K562 (cell line): ENCODE data around the gene PNMT. TPM values are rescaled to one million over a fixed set of nuclear protein-coding genes. Genes with fewer than 3 reads are reported as not detected.
A peak's percentile ranks its signal among the peaks of the same experiment; 100 is the strongest.

Experiments used
- CCNT2 ChIP-seq: IDR thresholded peaks from 2 replicates; pipeline ENCODE4 v1.6.1; 2011; ENCODE audit warnings: borderline replicate concordance, low read depth, mild to moderate bottlenecking, moderate library complexity, mixed read lengths, low read length; ENCODE audit not compliant: insufficient read length; ENCODE audit errors: extremely low read depth
- CTBP1 ChIP-seq: fragments of 450-650 bp; IDR thresholded peaks from 2 replicates; pipeline ENCODE4 v1.6.1; 2016; ENCODE audit warnings: borderline replicate concordance
- CXXC5 ChIP-seq: fragments of 250-450 bp; sonication (Bioruptor Pico); IDR thresholded peaks from 2 replicates; pipeline ENCODE4 v1.8.0; 2022; ENCODE audit warnings: inconsistent platforms, mild to moderate bottlenecking, moderate library complexity
- DPF2 ChIP-seq: fragments of 450-650 bp; IDR thresholded peaks from 2 replicates; pipeline ENCODE4 v1.6.1; 2016
- FOXK2 ChIP-seq, 2 experiments: fragments of 450-650 bp; IDR thresholded peaks in 1 of 2; conservative IDR thresholded peaks in 1 of 2; 2 replicates each; pipeline ENCODE4 v1.6.1; 2016; ENCODE audit warnings: low read depth in 2 of 2, mild to moderate bottlenecking in 1 of 2
- HDAC2 ChIP-seq: fragments of 450-650 bp; IDR thresholded peaks from 2 replicates; pipeline ENCODE4 v1.6.1; 2016; ENCODE audit warnings: mild to moderate bottlenecking
- HMGN3 ChIP-seq: IDR thresholded peaks from 2 replicates; pipeline ENCODE4 v1.6.1; 2011; ENCODE audit warnings: borderline replicate concordance, low read depth, mild to moderate bottlenecking, mixed read lengths, low read length; ENCODE audit not compliant: insufficient read length; ENCODE audit errors: extremely low read depth
- KDM4B ChIP-seq, 2 experiments: fragments of 450-650 bp in 1 of 2; sonication (generic) in 1 of 2; IDR thresholded peaks; 2 replicates each; pipeline ENCODE4 v1.6.1; 2016 to 2017; ENCODE audit warnings: borderline replicate concordance in 2 of 2, antibody characterized with exemption in 1 of 2, low read depth in 1 of 2, mild to moderate bottlenecking in 1 of 2
- MEIS2 ChIP-seq: fragments of 450-650 bp; IDR thresholded peaks from 2 replicates; pipeline ENCODE4 v1.6.1; 2014; ENCODE audit warnings: mild to moderate bottlenecking; ENCODE audit not compliant: partially characterized antibody
- MTA2 ChIP-seq: fragments of 450-650 bp; IDR thresholded peaks from 2 replicates; pipeline ENCODE4 v1.6.1; 2016; ENCODE audit warnings: low read depth
- MTF1 ChIP-seq: fragments of 250-450 bp; sonication (Bioruptor Pico); IDR thresholded peaks from 2 replicates; pipeline ENCODE4 v1.9.0; 2021; ENCODE audit warnings: moderate library complexity, mild to moderate bottlenecking, inconsistent platforms, borderline replicate concordance
- MYC ChIP-seq, 2 experiments: fragments of 250-450 bp in 1 of 2; sonication (Bioruptor Pico) in 1 of 2; IDR thresholded peaks; 2 replicates each; pipeline versions ENCODE4 v1.5.1 to v1.6.1; 2012 to 2021; ENCODE audit warnings: low read depth in 2 of 2, borderline replicate concordance in 1 of 2, improper control_type of control experiment in 1 of 2, low read length in 1 of 2, mild to moderate bottlenecking in 1 of 2, moderate library complexity in 1 of 2
- SOX6 ChIP-seq: fragments of 450-650 bp; IDR thresholded peaks from 2 replicates; pipeline ENCODE4 v1.6.1; 2014; ENCODE audit warnings: mild to moderate bottlenecking
- TBP ChIP-seq: optimal IDR thresholded peaks from 2 replicates; pipeline ENCODE3; 2011; ENCODE audit warnings: low read depth, low read length, improper control_type of control experiment
- TCFL5 ChIP-seq: fragments of 250-450 bp; sonication (Bioruptor Pico); conservative IDR thresholded peaks from 2 replicates; pipeline ENCODE4 v1.6.1; 2021; ENCODE audit warnings: mild to moderate bottlenecking, moderate library complexity, matching md5 sums
- TRIM24 ChIP-seq, 2 experiments: fragments of 450-650 bp; IDR thresholded peaks; 2 replicates each; pipeline ENCODE4 v1.6.1; 2016
- ZC3H4 ChIP-seq: sonication (generic); formaldehyde crosslinking; IDR thresholded peaks from 2 replicates; pipeline ENCODE4 v1.9.0; 2021; ENCODE audit warnings: missing genetic modification reagents, borderline replicate concordance
- ZEB2 ChIP-seq: fragments of 450-650 bp; IDR thresholded peaks from 2 replicates; pipeline ENCODE4 v1.6.1; 2016
- polyA plus RNA-seq, 8 experiments: library from polyadenylated mRNA; depleted of rRNA in 4 of 8; stranded (reverse) in 5 of 8; unstranded in 3 of 8; fragments of >200 nt; fragmentation: Nextera tagmentation in 2 of 8; fragmentation: Illumina TruSeq in 1 of 8; extraction: Ambion mirVana in 2 of 8; extraction: Trizol in 1 of 8; gene quantifications; 2 replicates each; pipeline versions ENCODE4 v1.2.1 to v1.2.3, GENCODE V29; 2011 to 2014; ENCODE audit warnings: inconsistent platforms in 1 of 8, missing spikeins in 1 of 8
- total RNA-seq, 7 experiments: library from RNA; depleted of rRNA in 6 of 7; stranded (reverse); fragments of >200 nt in 6 of 7; fragmentation: Illumina TruSeq in 2 of 7; extraction: Trizol in 2 of 7; gene quantifications; 2 replicates each; pipeline versions ENCODE4 v1.2.1 to v1.2.3, GENCODE V29; 2011 to 2021; ENCODE audit warnings: low replicate concordance in 1 of 7

Gene PNMT
- total and polyA plus RNA-seq, 9 of the 15 experiments (the other 6 are each of a cell fraction or from before 2014, with no cell fraction given) = 0.55 to 18.1 (median 5.8) TPM

DNA sequence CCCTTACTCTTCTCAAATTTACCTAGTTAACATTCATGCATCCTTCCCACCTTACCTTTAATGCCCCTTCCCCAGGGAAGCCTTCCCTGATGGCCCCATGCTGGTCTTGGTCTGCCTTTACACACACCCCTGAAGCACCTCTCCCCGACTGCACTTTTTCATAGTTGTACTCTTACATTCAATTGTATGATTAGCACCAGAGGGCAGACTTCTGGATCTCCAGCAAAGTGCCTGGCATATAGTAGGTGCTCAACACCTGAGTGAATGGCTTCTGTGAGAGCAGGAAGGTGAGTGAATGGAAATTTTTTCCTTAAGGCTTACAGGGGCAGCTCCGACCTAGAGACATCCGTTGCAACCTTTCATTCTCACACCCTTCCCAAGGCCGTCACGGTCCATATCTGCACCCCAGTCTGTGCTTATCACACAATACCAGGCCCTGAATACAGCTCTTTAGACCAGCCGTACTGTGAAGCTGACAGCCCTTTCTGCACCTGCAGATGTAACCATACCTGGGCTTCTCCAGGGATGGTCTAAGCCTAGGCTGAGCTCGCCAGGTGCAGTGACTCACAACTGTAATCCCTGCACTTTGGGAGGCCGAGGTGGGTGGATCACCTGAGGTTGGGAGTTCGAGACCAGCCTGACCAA is 15.2 kb downstream of the PNMT start (continued):
- peak; percentile 63 to 70; a peak in 3 of 4 replicates for TF ChIP-seq TRIM24 (IDR thresholded peaks at IDR 0.05)
- TF ChIP-seq FOXK2 (conservative IDR thresholded peaks at IDR 0.05 in 1 of 2, IDR thresholded peaks at IDR 0.05 in 1 of 2; ENCODE audit: low read depth in 2 of 2) = no peak
- peak; percentile 21 for TF ChIP-seq CCNT2
- TF ChIP-seq MEIS2 = peak; percentile 10
- peak; percentile 77; the same call in 1 of the 2 replicates for TF ChIP-seq CTBP1
- TF ChIP-seq SOX6 = peak; percentile 55
- TF ChIP-seq TBP = no peak
- TF ChIP-seq KDM4B (IDR thresholded peaks at IDR 0.05; ENCODE audit: borderline replicate concordance in 2 of 2, low read depth in 1 of 2) = no peak
- peak; percentile 70 for TF ChIP-seq MTA2
- TF ChIP-seq HDAC2 = 0 out of 2 replicates have a peak, but pooled peaks have one; percentile 24
- TF ChIP-seq ZC3H4 (CRISPR knock-in tag) = no peak
- TF ChIP-seq DPF2 = peak; percentile 83
- peak; percentile 52; the same call in 1 of the 2 replicates for TF ChIP-seq CXXC5
- no peak for TF ChIP-seq MTF1 (CRISPR knock-in tag)
- TF ChIP-seq TCFL5 (CRISPR knock-in tag) = no peak
- TF ChIP-seq ZEB2 = peak; percentile 91
- TF ChIP-seq MYC (IDR thresholded peaks at IDR 0.05; ENCODE audit: low read depth, low read length) = no peak
- no peak for TF ChIP-seq MYC (CRISPR knock-in tag; IDR thresholded peaks at IDR 0.05; ENCODE audit: borderline replicate concordance, low read depth)
- TF ChIP-seq HMGN3 = no peak
